DND-41 (cell line): ENCODE measurements around the gene PARN.

Source experiments
- ATAC-seq: fragments of 200-7000 bp; cut with Tn5 transposase; 3 replicates; pipeline ENCODE4 v1.9.1; 2021; ENCODE audit warnings: low read depth; ENCODE audit not compliant: insufficient read depth
- DNase-seq: peaks from one replicate; pipeline ENCODE4 v3.0.0-alpha.2; 2020
- H2AFZ ChIP-seq: 2 replicates; pipeline ENCODE4 v1.6.0; 2012; ENCODE audit warnings: low read depth, low read length
- H3K27ac ChIP-seq: 2 replicates; pipeline ENCODE4 v1.5.1; 2012; ENCODE audit warnings: low read length, inconsistent platforms
- H3K27me3 ChIP-seq: fragments of 200-600 bp; sonication (generic); 2 replicates; pipeline ENCODE4 v1.6.0; 2012; ENCODE audit warnings: low read length, mild to moderate bottlenecking, inconsistent platforms; ENCODE audit not compliant: insufficient read depth, poor library complexity
- H3K36me3 ChIP-seq: 2 replicates; pipeline ENCODE4 v1.5.1; 2012; ENCODE audit warnings: low read length, inconsistent platforms; ENCODE audit not compliant: insufficient read depth
- H3K4me1 ChIP-seq: 2 replicates; pipeline ENCODE4 v1.5.1; 2012; ENCODE audit warnings: mild to moderate bottlenecking, low read length; ENCODE audit not compliant: insufficient read depth
- H3K4me2 ChIP-seq: 2 replicates; pipeline ENCODE4 v1.6.0; 2012; ENCODE audit warnings: mild to moderate bottlenecking, moderate library complexity, low read length, inconsistent platforms; ENCODE audit not compliant: insufficient read depth
- H3K4me3 ChIP-seq, 2 experiments: fragments of 200-600 bp in 1 of 2; shearing (Covaris generic) in 1 of 2; 2 replicates each; pipeline ENCODE4 v1.5.1; 2012 to 2016; ENCODE audit warnings: inconsistent platforms in 2 of 2, low read length in 2 of 2, mild to moderate bottlenecking in 2 of 2, low read depth in 1 of 2, moderate library complexity in 1 of 2
- H3K79me2 ChIP-seq: 2 replicates; pipeline ENCODE4 v1.6.0; 2012; ENCODE audit warnings: low read length, inconsistent platforms; ENCODE audit not compliant: insufficient read depth
- H3K9ac ChIP-seq: 2 replicates; pipeline ENCODE4 v1.6.0; 2012; ENCODE audit warnings: low read depth, mild to moderate bottlenecking, inconsistent platforms, low read length, moderate library complexity
- H3K9me3 ChIP-seq: 2 replicates; pipeline ENCODE4 v1.5.1; 2012; ENCODE audit warnings: low read length, moderate library complexity, mild to moderate bottlenecking, inconsistent platforms; ENCODE audit not compliant: insufficient read depth, severe bottlenecking
- H4K20me1 ChIP-seq: 2 replicates; pipeline ENCODE4 v1.6.0; 2012; ENCODE audit warnings: low read length; ENCODE audit not compliant: insufficient read depth
- EZH2 ChIP-seq: IDR thresholded peaks from 3 replicates; pipeline ENCODE4 v1.6.1; 2012; ENCODE audit warnings: borderline replicate concordance, low read depth, mild to moderate bottlenecking, moderate library complexity, low read length, inconsistent platforms; ENCODE audit not compliant: severe bottlenecking
- TF ChIP-seq, protein P1 (sequence below): IDR thresholded peaks from 2 replicates; pipeline ENCODE4 v1.5.1; 2012; ENCODE audit warnings: borderline replicate concordance, low read length, moderate library complexity, mild to moderate bottlenecking; ENCODE audit not compliant: poor library complexity, severe bottlenecking; ENCODE audit errors: extremely low read depth

PARN gene

DNA sequence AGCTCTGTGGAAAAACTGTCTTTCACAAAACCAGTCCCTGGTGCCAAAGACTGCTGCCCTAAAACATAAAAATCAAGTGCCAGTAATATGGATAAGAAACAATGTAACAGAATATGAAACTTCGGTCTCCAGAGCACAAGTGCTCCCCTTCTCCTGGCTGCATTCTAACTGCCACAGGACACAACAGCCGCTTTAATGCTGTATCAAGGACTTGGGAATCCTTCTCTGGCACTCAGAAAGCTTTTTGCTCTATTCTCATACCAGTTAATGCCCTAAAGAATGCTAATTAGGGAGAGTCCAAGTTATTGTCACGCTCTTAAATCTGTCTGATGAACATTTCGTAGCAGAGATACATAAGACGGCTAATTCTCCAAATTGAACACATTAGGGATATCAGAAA, 90.9 kb downstream of the PARN start:
- Histone ChIP-seq H3K79me2 (0 out of 2 replicates have a peak, but pooled peaks cover 3% of the 10 kb centered on the region), H3K36me3 (peaks cover 46% of the 10 kb centered on the region), H3K27me3 (no peaks in the 10 kb centered on the region), H3K4me2 (no peak overlapping the region), H2AFZ (no peak overlapping the region), H3K4me1 (no peaks in the 10 kb centered on the region), H3K27ac (no peak overlapping the region), H4K20me1 (peaks cover 2% of the 10 kb centered on the region; the same call in 1 of the 2 replicates), H3K4me3 (no peak overlapping the region), H3K9me3 (peaks cover 7% of the 10 kb centered on the region), H3K9ac (no peak overlapping the region)
- DNase-seq (no peak), ATAC-seq (no peak)
- TF ChIP-seq, protein P1, sequence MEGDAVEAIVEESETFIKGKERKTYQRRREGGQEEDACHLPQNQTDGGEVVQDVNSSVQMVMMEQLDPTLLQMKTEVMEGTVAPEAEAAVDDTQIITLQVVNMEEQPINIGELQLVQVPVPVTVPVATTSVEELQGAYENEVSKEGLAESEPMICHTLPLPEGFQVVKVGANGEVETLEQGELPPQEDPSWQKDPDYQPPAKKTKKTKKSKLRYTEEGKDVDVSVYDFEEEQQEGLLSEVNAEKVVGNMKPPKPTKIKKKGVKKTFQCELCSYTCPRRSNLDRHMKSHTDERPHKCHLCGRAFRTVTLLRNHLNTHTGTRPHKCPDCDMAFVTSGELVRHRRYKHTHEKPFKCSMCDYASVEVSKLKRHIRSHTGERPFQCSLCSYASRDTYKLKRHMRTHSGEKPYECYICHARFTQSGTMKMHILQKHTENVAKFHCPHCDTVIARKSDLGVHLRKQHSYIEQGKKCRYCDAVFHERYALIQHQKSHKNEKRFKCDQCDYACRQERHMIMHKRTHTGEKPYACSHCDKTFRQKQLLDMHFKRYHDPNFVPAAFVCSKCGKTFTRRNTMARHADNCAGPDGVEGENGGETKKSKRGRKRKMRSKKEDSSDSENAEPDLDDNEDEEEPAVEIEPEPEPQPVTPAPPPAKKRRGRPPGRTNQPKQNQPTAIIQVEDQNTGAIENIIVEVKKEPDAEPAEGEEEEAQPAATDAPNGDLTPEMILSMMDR: no peak
- TF ChIP-seq EZH2: no peak

DNA sequence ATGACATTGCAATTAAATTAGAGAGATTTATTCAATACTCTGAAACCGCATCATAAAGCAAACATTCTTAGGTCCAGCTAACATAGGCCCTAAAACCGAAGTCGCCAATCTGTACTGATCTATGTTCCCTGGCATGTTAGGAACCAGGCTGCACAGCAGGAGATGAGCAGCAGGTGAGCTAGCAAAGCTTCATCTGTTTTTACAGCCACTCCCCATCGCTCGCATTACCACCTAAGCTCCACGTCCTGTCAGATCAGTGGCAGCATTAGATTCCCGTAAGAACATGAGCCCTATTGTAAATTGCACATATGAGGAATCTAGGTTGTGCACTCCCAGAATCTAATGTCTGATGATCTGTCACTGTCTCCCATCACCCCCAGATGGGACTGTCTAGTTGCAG, 91.5 kb downstream of the PARN start:
- DNase-seq (no peak), ATAC-seq (no peak)
- no peak for TF ChIP-seq EZH2
- TF ChIP-seq, protein P1: no peak
- Histone ChIP-seq H3K4me3 (no peak overlapping the region), H4K20me1 (peaks cover 2% of the 10 kb centered on the region; the same call in 1 of the 2 replicates), H3K36me3 (peaks cover 45% of the 10 kb centered on the region), H3K9ac (no peak overlapping the region), H3K4me1 (no peaks in the 10 kb centered on the region), H3K9me3 (peaks cover 10% of the 10 kb centered on the region), H2AFZ (no peak overlapping the region), H3K4me2 (no peak overlapping the region), H3K79me2 (0 out of 2 replicates have a peak, but pooled peaks cover 3% of the 10 kb centered on the region), H3K27me3 (no peaks in the 10 kb centered on the region), H3K27ac (no peak overlapping the region)

DNA sequence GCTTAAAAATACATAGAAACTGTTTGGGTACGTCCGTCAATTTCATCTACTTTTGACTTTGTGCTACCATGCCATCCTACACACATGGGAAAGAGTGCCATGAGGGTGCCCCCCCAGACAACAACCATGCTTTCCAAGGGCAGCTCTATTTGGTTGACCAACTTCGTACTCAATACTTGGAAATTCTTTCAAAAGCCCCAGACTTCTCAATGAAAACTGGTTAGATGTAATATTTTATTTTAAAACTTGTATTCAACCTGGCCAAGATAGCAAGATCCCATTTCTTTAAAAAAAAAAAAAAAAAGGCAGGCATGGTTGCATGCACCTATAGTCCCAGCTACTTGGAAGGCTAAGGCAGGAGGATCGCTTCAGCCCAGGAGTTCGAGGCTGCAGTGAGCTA, 98.4 kb downstream of the PARN start:
- no peak overlapping the region for H2AFZ ChIP-seq
- H4K20me1 ChIP-seq: peaks cover 17% of the 10 kb centered on the region; the same call in 1 of the 2 replicates
- peaks cover 6% of the 10 kb centered on the region for H3K9me3 ChIP-seq
- DNase-seq: no peak
- no peak for ATAC-seq
- no peak for TF ChIP-seq EZH2
- TF ChIP-seq, protein P1: no peak
- no peaks in the 10 kb centered on the region for H3K79me2 ChIP-seq
- no peak overlapping the region for H3K4me3 ChIP-seq
- peaks cover 17% of the 10 kb centered on the region for H3K36me3 ChIP-seq
- no peaks in the 10 kb centered on the region for H3K4me1 ChIP-seq
- no peak overlapping the region for H3K9ac ChIP-seq
- no peaks in the 10 kb centered on the region for H3K27me3 ChIP-seq
- no peak overlapping the region for H3K4me2 ChIP-seq
- no peak overlapping the region for H3K27ac ChIP-seq

DNA sequence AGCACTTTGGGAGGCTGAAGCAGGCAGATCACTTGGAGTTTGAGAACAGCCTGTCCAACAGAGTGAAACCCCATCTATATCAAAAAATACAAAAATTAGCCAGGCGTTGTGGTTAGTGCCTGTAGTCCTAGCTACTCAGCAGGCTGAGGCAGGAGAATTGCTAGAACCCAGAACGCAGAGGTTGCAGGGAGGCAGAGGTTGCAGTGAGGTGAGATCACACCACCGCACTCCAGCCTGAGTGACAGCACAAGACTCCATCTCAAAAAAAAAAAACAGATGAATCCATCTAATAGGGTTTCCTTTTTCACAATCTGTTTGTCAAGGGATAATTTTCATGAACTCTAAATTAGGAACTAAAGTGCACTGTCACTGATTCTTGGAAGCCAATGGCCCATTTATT, 99.0 kb downstream of the PARN start:
- ATAC-seq (no peak), DNase-seq (no peak)
- Histone ChIP-seq H4K20me1 (peaks cover 17% of the 10 kb centered on the region; the same call in 1 of the 2 replicates), H3K36me3 (peaks cover 17% of the 10 kb centered on the region), H3K27ac (no peak overlapping the region), H3K4me1 (no peaks in the 10 kb centered on the region), H2AFZ (no peak overlapping the region), H3K9ac (no peak overlapping the region), H3K27me3 (no peaks in the 10 kb centered on the region), H3K9me3 (peaks cover 6% of the 10 kb centered on the region), H3K4me2 (no peak overlapping the region), H3K79me2 (no peaks in the 10 kb centered on the region), H3K4me3 (no peak overlapping the region)
- TF ChIP-seq EZH2: no peak
- TF ChIP-seq, protein P1: no peak
